Uterus (tissue), 2 donors: ENCODE data around the gene SLC25A26.

ENCODE experiments used
- CTCF ChIP-seq, 4 experiments: fragments of 200-600 bp in 2 of 4; fragments of 450-650 bp in 2 of 4; sonication (generic) in 2 of 4; IDR thresholded peaks; one replicate each; pipeline ENCODE4 v1.5.1; 2016 to 2019; ENCODE audit warnings: antibody characterized with exemption in 4 of 4, mild to moderate bottlenecking in 2 of 4, moderate library complexity in 1 of 4
- POLR2A ChIP-seq, 2 donors: fragments of 450-650 bp; IDR thresholded peaks; one replicate each; pipeline ENCODE4 v1.6.1; 2016; ENCODE audit warnings: antibody characterized with exemption in 2 of 2, mild to moderate bottlenecking in 1 of 2, moderate library complexity in 1 of 2

DNA sequence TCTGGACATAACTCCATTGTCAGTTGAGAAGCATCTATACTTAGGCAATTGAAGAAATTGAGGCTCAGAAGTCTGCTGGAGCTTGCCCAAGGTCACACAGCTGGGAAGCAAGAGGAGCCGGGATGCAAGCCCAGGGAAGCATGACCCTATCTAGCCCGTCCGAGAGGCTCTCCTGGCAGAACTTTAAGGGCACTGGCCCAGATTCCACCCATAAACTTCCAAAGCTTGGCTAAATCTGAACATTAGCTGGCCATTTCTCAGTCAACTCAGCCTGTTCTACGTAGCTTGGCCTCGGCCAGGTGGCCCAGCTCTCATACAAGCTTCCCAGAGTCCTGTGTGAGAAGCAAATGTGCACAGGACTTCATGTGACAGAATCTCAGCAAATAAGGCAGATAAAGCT, 204.2 kb downstream of the SLC25A26 start:
- TF ChIP-seq CTCF (IDR thresholded peaks at IDR 0.05), result no peak
- TF ChIP-seq POLR2A (IDR thresholded peaks at IDR 0.05), result no peak
